Gastroesophageal sphincter (tissue), 4 donors: ENCODE results near the gene CFAP92. TPM values are rescaled to one million over a fixed set of nuclear protein-coding genes. Genes with fewer than 3 reads are reported as not detected.

ENCODE experiments used
- ATAC-seq: fragments of 150-250 bp; one replicate; pipeline ENCODE4 v1.9.1; 2016; ENCODE audit warnings: mild to moderate bottlenecking, moderate library complexity
- H3K27ac ChIP-seq, 4 donors: fragments of 200-600 bp; sonication (generic) in 3 of 4; 1 replicate in 3 of 4; 2 replicates in 1 of 4; pipeline ENCODE4 v1.5.1; 2016 to 2019
- H3K27me3 ChIP-seq: fragments of 200-600 bp; sonication (generic); one replicate; pipeline ENCODE4 v1.5.1; 2019
- H3K36me3 ChIP-seq, 2 donors: fragments of 200-600 bp; sonication (generic); one replicate each; pipeline ENCODE4 v1.5.1; 2019; ENCODE audit warnings: control low read depth in 1 of 2
- H3K4me1 ChIP-seq, 3 donors: fragments of 200-600 bp; sonication (generic); 1 replicate in 2 of 3; 2 replicates in 1 of 3; pipeline ENCODE4 v1.5.1; 2016 to 2019; ENCODE audit warnings: control low read depth in 2 of 3
- H3K4me3 ChIP-seq, 2 donors: fragments of 200-600 bp; sonication (generic); one replicate each; pipeline ENCODE4 v1.5.1; 2019; ENCODE audit warnings: mild to moderate bottlenecking in 1 of 2, moderate library complexity in 1 of 2
- H3K9me3 ChIP-seq, 3 donors: fragments of 200-600 bp; sonication (generic); one replicate each; pipeline ENCODE4 v1.5.1; 2017 to 2019; ENCODE audit warnings: control low read depth in 2 of 3
- CTCF ChIP-seq, 4 experiments: fragments of 200-600 bp in 2 of 4; fragments of 450-650 bp in 2 of 4; sonication (generic) in 1 of 4; IDR thresholded peaks; one replicate each; pipeline ENCODE4 v1.5.1; 2017 to 2019; ENCODE audit warnings: antibody characterized with exemption in 4 of 4, mild to moderate bottlenecking in 2 of 4, moderate library complexity in 2 of 4
- EP300 ChIP-seq: sonication (generic); formaldehyde crosslinking; IDR thresholded peaks from one replicate; pipeline ENCODE4 v1.6.1; 2017; ENCODE audit warnings: antibody characterized with exemption, mild to moderate bottlenecking
- POLR2A ChIP-seq, 2 donors: fragments of 450-650 bp; IDR thresholded peaks; one replicate each; pipeline ENCODE4 v1.6.1; 2017; ENCODE audit warnings: antibody characterized with exemption in 2 of 2, mild to moderate bottlenecking in 2 of 2, moderate library complexity in 1 of 2
- POLR2AphosphoS5 ChIP-seq: sonication (generic); formaldehyde crosslinking; IDR thresholded peaks from one replicate; pipeline ENCODE4 v1.6.1; 2017; ENCODE audit warnings: antibody characterized with exemption
- WGBS, 2 donors: methylation state at CpG; one replicate each; pipeline ENCODE4 v1.1.5; 2018; ENCODE audit warnings: low coverage in 1 of 2; 5-methylcytosine and 5-hydroxymethylcytosine counted together
- total RNA-seq, 4 donors: library from RNA; depleted of rRNA; stranded (reverse); fragments of >200 nt; gene quantifications; one replicate each; pipeline ENCODE4 v1.1.0, GENCODE V29; 2016

The CFAP92 gene
- total RNA-seq, 4 donors from 2014 or later = 0.96 to 3.3 (median 2.3) TPM

GRCh38 chr3:128923576-128923975, 70.3 kb downstream of the CFAP92 start:
- Histone ChIP-seq H3K4me1 (no peaks in the 10 kb centered on the region), H3K4me3 (no peak overlapping the region), H3K27me3 (no peaks in the 10 kb centered on the region), H3K27ac (no peak overlapping the region), H3K36me3 (no peaks in the 10 kb centered on the region), H3K9me3 (peaks cover 0 to 14% (median 0%) of the 10 kb centered on the region in 3 donors)
- ATAC-seq = no peak
- WGBS, 2 donors = 83 to 100% methylated on average over 2 of the region's 2 CpGs
- TF ChIP-seq EP300 = no peak
- TF ChIP-seq POLR2AphosphoS5 = no peak
- no peak for TF ChIP-seq POLR2A (IDR thresholded peaks at IDR 0.05)
- no peak for TF ChIP-seq CTCF (IDR thresholded peaks at IDR 0.05)

- no peaks in the 10 kb centered on the region for H3K36me3 ChIP-seq
- TF ChIP-seq POLR2AphosphoS5 = no peak
- no peak for TF ChIP-seq CTCF (IDR thresholded peaks at IDR 0.05)
- TF ChIP-seq EP300 = no peak
- no peak for TF ChIP-seq POLR2A (IDR thresholded peaks at IDR 0.05)
- no peak overlapping the region for H3K4me3 ChIP-seq
- ATAC-seq = no peak
- 77 to 85% methylated on average over 8 to 10 of the region's 10 CpGs for WGBS, 2 donors
- H3K4me1 ChIP-seq = no peaks in the 10 kb centered on the region
- H3K9me3 ChIP-seq = peaks cover 0 to 14% (median 0%) of the 10 kb centered on the region in 3 donors
- no peaks in the 10 kb centered on the region for H3K27me3 ChIP-seq
- no peak overlapping the region for H3K27ac ChIP-seq
These were observed 70.9 kb downstream of the CFAP92 start for GRCh38 chr3:128922804-128923459.

GRCh38 chr3:128919988-128920387, 73.9 kb downstream of the CFAP92 start:
- no peaks in the 10 kb centered on the region for H3K27me3 ChIP-seq
- peaks cover 0 to 14% (median 0%) of the 10 kb centered on the region in 3 donors for H3K9me3 ChIP-seq
- TF ChIP-seq EP300 = no peak
- TF ChIP-seq CTCF (IDR thresholded peaks at IDR 0.05) = no peak
- TF ChIP-seq POLR2AphosphoS5 = no peak
- no peak for TF ChIP-seq POLR2A (IDR thresholded peaks at IDR 0.05)
- no peaks in the 10 kb centered on the region for H3K4me1 ChIP-seq
- 100% methylated on average over 1 of the region's 1 CpG for WGBS, 2 donors
- ATAC-seq = no peak
- H3K36me3 ChIP-seq = peaks cover 0 to 19% of the 10 kb centered on the region in 2 donors
- H3K27ac ChIP-seq = no peak overlapping the region
- no peak overlapping the region for H3K4me3 ChIP-seq

- no peaks in the 10 kb centered on the region for H3K27me3 ChIP-seq
- no peak overlapping the region for H3K27ac ChIP-seq
- no peak for TF ChIP-seq POLR2AphosphoS5
- TF ChIP-seq CTCF (IDR thresholded peaks at IDR 0.05) = peak in 2 of 4 experiments; percentile 11 to 31
- H3K4me1 ChIP-seq = no peaks in the 10 kb centered on the region
- no peak for ATAC-seq
- peaks cover 0 to 46% of the 10 kb centered on the region in 2 donors for H3K36me3 ChIP-seq
- H3K9me3 ChIP-seq = peaks cover 0 to 14% (median 0%) of the 10 kb centered on the region in 3 donors
- no peak overlapping the region for H3K4me3 ChIP-seq
- WGBS, 2 donors = 36 to 57% methylated on average over 1 to 2 of the region's 2 CpGs
These were observed 76.6 kb downstream of the CFAP92 start for GRCh38 chr3:128917291-128917690.

GRCh38 chr3:128914966-128915645, 78.8 kb downstream of the CFAP92 start:
- Histone ChIP-seq H3K27me3 (no peaks in the 10 kb centered on the region), H3K4me1 (no peaks in the 10 kb centered on the region), H3K4me3 (no peak overlapping the region), H3K36me3 (peaks cover 0 to 68% of the 10 kb centered on the region in 2 donors), H3K9me3 (peaks cover 0 to 3% (median 0%) of the 10 kb centered on the region in 3 donors), H3K27ac (no peak overlapping the region)
- no peak for TF ChIP-seq EP300
- TF ChIP-seq CTCF (IDR thresholded peaks at IDR 0.05) = no peak
- no peak for TF ChIP-seq POLR2A (IDR thresholded peaks at IDR 0.05)
- TF ChIP-seq POLR2AphosphoS5 = no peak
- no peak for ATAC-seq
- WGBS, 2 donors = 90 to 100% methylated on average over 1 to 5 of the region's 10 CpGs
